HPDE6-E6E7 (cell line): ENCODE data around the gene CERK.
"Not testable (repeated sequence)": the region's sequence is repeated elsewhere in the genome, so short reads cannot be mapped to it uniquely, and the experiment has no call there.

ENCODE experiments used
- DNase-seq: peaks from one replicate; pipeline ENCODE4 v3.0.0; 2011; ENCODE audit warnings: missing footprints; ENCODE audit errors: extremely low spot score

Gene CERK

GRCh38 chr22:46748908-46749675 lies 11.0 kb upstream of the CERK start:
- DNase-seq: no peak

DNA sequence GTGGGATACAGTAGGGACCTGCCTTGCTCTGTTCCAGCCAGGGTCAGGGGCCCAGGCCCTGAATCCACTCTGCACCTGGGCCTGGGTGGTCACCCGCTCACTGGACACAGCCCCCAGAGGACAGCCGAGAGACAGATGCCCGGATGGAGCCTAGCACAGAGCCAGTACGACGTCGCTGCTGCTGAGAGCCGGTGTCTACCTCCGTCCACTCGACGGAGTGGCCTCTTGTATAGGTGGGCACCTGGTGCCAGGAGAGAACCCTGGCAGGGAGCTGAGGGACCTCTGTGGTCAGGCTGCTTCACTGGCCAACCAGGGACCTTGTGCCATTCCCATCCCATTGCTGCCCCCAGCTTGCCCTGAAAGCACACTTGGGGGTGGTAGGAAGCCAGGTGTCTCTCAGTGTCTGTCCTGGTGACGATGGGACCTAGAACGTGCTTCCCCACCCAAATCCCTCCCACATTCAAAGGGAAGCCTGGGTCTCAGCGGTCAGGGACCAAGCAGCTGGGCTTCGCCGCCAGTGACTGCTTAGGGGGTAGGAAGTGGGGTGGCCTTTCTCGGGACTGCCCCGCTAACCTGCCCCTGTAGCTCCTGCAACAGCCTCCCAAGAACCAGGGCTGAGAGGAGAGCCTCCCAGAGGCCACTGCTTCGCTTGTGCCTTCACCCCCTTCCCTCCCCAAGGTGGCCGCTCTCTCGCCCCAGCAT lies 10.3 kb upstream of the CERK start:
- no peak for DNase-seq

- DNase-seq: no peak
Measured at GRCh38 chr22:46747646-46748045, 9.6 kb upstream of the CERK start.

DNA sequence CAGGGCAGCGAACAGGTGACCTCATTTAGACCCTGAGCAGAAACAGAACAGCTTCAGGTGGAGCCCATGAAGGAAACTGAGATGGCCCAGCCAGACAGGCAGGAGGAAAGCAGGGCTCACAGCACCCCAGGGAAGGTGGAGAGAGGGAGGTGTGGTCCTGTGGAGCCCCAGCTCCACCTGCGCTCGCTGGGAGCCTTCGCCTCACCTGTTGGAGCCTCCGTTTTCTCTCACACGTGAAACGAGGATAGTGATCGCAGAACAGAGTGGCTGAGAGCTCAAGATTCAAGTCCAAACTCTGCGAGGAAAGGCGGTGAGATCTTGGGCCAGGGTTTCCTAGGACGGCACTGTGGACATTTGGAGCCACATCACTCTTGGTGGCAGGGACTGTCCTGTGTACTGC lies 8.6 kb upstream of the CERK start:
- no peak for DNase-seq

GRCh38 chr22:46746192-46746591 lies 8.1 kb upstream of the CERK start:
- no peak for DNase-seq

- DNase-seq: no peak
Measured at GRCh38 chr22:46744581-46744980, 6.5 kb upstream of the CERK start.

- DNase-seq: no peak
Measured at GRCh38 chr22:46742576-46743221, 4.6 kb upstream of the CERK start.

DNA sequence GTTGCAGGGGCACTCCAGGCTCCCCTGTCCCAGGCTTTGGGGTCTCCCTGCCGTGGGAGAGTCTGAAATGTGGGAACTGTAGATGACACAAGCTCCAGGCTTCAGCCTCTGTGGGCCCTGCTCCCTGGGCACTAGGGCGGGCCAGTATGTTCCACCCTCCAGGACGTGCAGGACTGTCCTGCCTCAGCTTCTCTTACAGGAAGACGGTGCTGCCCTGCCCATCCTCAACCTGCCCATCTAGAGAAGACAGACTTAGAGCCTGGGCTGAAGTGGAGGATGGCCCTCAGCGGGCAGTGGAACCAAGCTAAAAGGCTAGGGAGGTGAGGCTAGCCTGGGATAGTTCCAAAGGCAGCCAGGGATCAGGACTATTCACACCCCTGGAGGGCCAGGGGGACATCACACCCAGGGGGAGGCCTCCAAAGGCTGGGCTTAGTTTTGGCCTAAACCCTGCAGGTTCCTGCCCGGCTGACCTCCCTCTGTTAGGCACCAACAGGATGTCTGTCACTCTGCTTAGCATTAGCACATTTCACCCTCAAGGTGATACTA lies 4.0 kb upstream of the CERK start:
- DNase-seq: no peak

DNA sequence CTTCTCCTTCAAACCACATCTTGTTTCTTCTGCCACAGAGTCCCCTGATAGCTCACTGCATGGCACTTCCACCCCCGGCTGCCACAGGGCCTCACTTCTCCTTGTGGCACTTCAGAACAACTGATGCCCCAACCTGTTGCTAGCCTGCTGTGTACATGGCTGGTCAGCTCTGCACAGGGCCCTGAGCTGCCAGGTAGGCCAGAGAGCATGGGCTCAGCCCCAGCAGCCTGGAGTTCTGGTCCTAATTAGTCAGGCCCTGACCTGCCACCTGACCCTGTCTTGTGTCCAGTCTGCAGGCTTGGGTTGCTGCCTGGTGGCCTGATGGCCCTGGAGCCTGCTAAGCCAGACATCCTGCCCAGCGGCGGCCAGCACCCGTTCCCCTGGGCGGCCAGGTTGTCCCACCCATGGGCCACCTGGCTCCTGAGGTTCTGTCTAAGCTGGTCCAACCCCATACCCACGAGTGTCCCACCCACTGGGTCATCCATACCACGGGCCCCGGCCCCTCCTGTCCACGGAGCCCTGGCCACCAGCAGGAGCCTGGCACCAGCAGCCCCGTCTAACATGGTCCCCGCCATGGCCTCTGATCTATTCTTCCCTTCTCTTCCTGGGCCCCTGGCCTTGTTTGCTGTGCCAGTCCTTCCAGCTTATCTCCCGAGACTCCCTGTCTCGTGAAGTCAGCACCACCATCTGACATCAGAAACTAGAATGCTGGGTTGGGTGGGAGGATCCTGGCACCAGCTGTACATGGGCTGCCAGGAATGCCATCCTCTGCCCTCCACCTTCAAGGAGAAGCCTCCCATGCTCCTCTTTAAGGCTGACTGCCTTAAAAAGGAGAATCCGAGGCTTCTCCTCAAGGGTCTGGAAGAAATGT lies 3.1 kb upstream of the CERK start:
- DNase-seq: no peak

GRCh38 chr22:46739094-46739870 lies 1.2 kb upstream of the CERK start:
- peak; percentile 93 for DNase-seq

- DNase-seq: no peak
Measured at GRCh38 chr22:46738647-46739093, 618 bp upstream of the CERK start.

- DNase-seq: no peak
Measured at GRCh38 chr22:46737105-46737975, 712 bp downstream of the CERK start.

GRCh38 chr22:46736705-46737104 lies 1.3 kb downstream of the CERK start:
- DNase-seq: no peak

GRCh38 chr22:46735747-46736608 lies 2.1 kb downstream of the CERK start:
- no peak for DNase-seq

DNA sequence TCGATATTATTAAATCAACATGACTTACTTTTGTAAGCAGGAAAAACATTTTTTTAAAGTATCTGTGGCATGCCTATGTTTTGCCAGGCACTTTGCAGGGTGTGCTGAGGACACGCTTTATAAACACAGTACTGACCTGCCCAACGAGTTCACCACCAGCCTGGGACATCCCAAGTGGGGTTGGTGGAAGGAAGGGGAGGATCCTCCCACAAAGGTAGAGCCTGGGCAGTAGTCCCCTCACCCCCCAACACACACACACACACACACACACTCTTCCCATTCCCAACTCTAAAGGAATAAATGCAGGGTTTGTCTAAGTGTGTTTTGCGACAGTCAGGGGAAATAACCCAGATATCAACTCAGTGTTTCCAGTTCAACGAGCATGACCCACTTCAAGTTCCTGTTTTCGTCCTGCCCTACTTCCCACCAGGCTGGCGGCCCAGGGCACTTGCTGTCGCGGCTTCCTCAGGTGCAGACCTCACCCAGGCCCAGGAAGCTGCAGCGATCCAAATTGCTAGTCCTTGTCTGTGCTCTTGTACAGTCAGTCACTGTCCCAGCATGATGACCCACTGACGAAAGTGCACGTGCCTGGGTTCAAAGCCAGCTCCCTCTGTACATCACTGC lies 3.1 kb downstream of the CERK start:
- no peak for DNase-seq

GRCh38 chr22:46734213-46734722 lies 3.8 kb downstream of the CERK start:
- not testable (repeated sequence) for DNase-seq

GRCh38 chr22:46732513-46732912 lies 5.5 kb downstream of the CERK start:
- no peak for DNase-seq

DNA sequence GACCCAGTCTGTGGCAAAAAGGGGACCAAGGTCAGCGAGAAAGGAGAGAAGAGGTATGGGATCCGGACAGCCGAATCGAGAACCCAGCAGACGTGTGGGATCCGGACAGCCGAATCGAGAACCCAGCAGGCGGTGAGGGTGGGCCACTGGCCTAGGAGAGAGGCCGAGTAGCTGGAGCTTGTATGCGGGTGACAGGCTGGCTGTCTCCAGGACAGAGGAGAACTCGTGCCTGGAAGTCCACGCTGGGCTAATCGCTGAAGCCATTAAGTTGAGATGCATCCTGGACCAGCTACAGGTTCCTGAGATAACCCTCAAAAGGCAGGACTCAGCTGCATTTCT lies 6.0 kb downstream of the CERK start:
- DNase-seq: no peak
